KG1 (cell line): ENCODE results near the gene PDE1C.

Experiments
- DNase-seq: peaks from one replicate; lab custom pipeline; 2025; lab: John Stamatoyannopoulos, UW

PDE1C gene

DNA sequence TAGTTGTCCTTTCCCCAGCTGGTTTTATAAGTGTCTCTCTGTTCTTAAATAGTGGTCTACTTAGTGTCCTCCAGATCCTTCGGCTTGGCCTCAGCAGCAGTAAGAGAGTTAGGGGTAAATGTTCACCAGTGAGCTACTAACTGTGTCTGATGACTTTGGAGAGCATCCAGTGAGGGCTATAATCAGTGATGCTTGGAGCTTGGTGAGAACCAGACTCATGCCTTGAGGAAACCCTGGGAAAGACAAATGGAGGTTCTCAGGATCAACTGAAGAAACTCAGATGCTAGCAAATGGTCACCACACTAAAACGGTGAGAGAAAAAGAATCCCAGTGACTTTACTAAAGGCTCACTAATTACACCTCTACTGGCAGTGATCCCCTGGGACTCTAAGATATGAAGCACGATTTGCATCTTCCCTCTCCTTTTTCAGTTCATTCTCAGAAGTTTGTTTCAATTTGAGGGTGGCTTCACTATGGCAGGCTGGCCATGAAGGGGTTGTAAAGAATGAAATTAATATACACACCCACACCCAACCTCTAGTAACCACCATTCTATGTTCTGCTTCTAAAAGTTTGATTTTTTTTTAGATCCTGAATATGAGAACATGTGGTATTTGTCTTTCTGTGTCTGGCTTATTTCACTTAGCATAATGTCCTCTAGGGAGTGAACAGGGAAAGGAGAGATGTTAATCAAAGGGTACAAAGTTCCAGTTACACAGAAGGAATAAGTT lies 177.9 kb downstream of the PDE1C start:
- no peak for DNase-seq

DNA sequence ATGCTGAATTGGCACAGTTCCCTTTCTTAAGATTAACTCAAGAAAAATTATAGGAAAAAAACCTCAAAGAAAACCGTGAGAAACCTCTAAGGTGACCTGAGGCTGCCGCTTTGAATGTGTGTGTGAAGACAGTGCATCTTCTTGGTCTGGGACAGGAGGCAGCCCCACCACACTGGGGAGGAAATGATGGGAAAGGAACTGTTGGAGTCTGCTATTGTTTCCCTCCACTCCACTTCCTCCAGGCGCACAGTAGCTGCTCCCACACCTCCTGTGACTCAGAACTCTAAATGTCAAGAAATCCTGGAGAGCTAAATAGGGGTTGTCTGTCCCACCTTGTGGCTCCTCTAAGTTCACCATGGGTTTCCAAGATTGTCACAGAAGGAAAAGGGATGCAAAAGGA lies 179.4 kb downstream of the PDE1C start:
- DNase-seq, result no peak

DNA sequence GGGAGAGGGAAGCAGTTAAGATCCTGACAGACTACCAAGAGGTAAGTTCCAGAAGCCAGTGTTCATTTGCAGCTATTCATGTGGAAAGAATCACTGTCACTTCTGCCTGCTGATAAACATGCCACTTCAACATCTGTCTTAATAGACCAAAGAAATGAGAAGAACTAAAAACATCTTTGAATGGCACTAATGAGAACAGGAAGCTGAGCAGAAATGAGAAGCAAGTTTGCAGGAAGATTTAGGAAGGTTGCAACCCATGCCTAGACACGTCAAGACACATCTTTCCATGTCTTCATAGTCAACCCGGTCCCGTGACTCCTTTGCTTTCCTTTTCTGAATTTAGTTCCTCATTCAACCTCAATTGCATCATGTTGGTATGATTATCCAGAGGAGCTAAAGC lies 180.0 kb downstream of the PDE1C start:
- DNase-seq, result peak; percentile 29

DNA sequence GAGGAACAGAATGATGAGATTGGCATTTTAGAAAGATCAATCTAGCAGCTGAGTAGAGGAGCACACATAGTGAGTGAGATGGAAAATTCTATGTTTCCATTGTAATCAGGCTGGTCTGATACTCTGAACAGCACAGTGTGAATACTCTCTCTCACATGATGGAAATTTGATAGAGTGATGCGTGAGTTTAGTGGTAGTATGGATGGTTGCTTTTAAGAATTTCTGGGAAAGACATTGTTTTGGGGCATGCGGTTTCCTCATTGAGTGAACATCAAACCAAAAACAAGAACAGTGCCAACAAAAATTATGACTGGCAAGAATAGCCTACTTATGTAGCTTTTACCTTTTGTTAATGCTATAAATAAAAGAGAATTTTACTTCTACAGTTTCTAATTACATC lies 183.2 kb downstream of the PDE1C start:
- no peak for DNase-seq

DNA sequence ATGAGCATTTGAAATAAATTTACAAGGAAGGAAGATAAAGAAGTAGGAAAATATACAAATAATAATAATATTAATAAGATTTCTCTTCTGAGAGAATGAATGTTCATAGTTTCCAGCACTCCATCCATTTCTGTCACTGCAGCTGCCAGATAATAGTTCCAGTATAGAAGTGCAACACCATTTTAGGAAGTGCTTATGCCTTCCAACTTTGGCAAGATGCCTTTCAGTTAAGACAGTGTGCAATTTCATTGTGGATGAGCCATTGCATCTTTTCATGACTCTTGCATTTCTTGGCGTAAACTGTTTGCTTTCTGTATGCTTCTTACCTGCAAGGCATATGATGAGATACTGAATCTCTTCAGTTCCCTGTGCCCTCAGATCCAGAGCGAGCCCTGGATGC lies 185.0 kb downstream of the PDE1C start:
- DNase-seq, result no peak

DNA sequence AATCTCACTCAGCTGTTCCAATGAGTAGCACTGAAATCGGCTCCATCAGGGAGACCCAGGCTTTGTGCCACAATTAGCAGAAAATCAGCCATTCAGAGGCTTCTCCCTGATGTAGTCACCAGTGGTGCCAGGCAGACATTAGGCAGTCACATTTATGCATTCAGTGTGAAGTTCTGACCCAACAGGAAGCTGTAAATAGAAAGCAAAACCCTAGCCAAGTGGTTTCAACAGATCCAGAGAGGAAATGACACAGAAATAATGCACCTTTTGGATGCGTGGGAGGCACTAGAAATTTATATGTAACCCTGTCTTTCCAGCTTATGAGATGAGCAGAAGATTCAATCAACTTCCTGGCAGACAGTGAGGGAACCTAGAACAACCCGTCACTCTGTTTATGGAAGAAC lies 186.4 kb downstream of the PDE1C start:
- DNase-seq, result no peak

DNA sequence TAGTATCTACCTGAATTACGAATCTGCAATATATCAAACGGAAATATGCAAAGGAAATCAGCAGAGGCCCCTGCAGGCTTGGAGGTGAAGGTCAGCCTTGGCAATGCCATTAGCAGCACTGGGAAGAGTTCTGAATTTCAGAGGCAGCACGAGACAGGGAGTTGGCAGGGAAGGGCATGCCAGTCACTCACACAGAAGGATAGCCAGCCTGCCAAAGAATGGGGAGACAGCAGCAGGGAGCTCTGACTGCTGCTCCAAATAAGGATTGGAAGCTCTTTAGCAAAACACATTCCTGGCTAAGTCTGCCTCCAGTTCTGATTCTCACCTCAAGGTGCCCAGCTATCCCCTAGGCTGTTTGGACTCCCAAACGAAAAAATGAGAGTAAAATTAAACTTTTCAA lies 188.0 kb downstream of the PDE1C start:
- DNase-seq, result no peak

DNA sequence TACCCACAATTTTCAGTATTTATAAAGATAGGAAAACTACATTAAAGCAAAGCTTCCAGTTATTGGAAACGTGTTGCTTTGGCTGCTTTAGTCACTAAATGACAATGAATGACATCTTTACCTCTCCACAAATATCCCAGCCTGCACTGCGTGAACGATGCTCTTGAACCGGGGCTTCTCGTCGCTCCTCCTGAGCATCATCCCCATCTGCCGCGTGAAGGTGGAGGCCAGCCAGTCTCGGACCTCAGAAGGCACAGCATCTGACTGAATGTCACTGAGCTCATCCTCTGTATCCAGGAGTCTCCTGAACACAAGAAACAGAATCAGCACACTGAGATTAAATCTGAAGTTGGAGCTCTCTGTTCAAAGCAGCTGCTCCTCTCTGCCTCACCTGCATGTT lies 191.3 kb downstream of the PDE1C start:
- DNase-seq, result no peak

DNA sequence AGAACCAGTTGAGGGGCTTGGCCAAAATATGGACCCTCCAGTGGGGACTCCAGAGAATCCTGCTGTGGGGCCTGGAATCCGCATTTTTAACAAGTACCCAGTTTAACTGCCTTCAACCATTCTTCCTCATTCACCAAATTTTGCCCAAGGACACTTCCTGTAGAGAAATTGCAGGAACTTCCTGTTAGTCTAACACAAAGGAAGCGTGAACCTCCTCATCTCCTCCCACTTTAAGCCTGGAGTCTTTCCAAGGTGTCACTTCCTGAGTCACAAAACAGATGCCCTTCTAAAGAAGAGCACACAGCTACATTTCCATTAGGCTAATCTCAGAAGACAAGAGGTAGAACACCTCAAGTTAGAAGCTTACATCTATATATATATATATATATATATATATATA lies 194.8 kb downstream of the PDE1C start:
- peak; percentile 12 for DNase-seq

DNA sequence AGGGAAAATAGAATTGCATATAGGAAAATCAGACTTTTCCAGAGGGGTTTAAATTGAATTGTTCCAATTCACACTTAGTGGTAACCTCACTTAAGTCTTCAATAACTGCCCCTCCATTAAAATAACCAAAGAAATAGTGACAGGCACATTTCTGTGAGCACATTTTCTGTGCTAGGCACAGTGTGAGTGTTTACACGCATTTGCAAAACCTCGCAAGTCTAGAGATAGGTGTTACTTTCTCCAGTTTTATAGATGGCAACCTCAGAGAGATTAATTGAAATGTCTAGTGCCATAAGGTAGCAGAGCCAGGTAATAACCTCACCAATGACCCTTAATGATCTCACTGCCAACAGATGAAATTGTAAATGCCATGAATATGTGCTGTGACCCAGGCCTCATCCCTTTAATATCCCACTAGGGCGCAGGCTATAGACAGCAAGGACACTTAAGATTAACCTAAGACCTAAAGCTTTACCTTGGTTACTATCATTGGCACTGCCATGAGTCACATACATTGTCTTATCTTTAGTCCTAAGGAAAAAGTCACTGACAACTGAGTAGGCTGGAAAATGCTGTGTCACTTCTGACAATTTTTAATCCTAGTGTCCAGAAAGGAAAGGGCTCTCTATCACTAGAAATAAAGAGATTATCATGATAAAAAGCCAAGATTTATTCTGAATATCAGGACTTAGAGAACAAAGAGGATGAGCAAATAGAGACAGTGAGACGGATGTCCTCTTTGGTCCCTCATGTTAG lies 195.4 kb downstream of the PDE1C start:
- DNase-seq, result no peak

DNA sequence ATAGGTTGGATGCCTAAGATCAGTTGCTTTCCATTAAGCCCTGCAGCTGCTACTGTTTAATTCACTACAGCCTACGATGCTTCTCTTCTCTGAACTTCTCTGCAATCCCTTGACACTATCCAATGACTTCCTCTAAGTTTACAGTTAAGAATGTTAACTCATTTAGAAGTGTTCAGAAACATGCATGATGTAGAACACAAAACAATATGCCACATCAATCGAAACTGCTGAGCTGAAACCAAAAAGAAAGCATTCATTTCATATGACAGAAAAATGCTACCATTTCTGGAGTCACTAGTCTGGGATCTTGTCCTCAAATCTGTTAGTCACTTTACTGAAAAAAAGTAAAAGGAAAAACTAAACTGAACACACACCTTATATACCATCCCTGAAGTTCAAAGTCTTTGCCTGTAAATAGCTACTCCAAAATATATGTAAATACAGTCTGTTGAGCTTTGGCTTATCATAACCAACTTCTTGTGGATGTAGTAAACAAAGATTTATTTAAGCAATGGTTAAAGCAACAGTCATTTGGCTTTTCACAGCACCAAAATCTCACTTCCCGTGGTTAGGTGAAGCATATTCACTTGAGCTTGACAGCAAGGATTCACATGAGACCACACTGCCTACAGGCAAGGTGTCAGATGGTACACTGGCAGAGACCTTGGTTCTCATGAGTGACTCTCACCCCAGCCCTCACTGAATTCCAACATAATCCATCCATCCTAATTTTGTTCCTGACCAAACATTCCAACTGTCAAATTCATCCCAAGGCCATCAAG lies 196.2 kb downstream of the PDE1C start:
- DNase-seq, result no peak

DNA sequence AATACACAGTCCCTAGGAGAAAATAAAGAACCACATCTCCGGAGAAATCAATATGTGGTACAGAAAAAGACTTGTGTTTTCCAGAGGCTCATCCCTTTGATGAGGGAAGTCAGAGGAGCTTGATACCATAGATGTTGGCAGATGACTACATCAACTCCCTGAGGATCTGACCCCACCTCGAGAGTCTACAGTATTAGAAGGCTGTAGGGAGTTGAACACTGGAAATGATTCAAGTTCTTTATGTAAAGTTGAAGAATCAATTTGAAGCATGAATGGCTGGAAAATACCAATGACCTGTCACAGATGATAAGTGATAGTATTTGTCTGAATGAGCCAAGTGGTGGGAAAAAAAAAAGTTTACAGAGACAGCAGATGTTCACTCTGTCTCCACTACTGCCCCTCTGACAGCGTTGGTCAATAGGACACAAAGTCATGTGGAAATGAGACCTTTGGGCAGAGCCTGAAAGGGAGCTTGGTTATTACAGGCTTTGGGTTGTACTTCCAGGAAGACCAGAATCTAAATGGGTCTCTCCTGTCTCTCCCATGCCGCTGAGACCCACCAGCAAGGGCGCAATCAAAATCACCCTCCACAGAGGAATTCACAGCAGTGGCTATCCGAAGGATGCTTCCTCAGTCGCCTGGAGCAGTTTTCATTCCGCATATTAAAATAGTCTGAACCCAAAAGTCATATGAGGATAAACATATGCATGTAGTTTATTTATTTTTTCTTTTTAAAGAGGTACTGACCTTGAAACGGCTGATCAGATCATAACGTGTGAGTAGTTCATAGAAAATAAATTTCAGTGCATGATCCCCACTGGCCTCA lies 197.4 kb downstream of the PDE1C start:
- no peak for DNase-seq

DNA sequence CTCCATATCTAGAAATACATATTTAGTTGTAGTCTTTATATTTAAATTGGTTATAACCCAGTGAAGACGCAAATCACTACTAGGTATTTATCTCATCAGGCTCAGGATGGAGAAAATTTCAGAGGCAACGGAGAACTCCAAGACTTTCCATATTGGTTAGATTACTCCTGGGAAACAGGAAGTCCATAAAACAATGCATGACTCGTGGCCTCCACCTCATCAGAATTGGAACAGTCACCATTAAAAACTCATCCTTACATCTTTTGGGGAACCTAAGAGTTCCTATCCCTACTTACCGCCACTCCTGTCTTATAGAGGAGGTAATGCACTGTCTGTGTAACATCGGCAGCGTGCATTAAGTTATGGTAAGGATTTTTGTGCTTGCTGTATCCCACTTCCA lies 205.6 kb downstream of the PDE1C start:
- no peak for DNase-seq

DNA sequence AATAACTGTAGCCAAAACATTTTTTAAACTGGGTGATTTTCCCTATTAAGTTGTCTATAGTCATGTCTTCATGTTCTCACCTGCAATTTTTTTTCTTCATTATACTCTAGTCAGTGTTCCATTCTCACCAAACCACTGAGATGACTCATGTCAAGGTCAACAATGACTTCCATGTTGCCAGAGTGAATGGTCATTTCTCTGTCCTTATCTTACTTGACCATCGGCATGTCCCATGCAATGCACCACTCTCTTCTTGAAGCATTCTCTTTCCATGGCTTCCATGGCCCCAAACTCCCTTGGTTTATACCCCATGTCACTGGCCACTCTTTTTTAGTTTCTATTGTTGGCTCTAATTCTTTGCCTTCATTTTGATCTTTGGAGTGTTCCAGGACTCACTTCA lies 209.3 kb downstream of the PDE1C start:
- no peak for DNase-seq

DNA sequence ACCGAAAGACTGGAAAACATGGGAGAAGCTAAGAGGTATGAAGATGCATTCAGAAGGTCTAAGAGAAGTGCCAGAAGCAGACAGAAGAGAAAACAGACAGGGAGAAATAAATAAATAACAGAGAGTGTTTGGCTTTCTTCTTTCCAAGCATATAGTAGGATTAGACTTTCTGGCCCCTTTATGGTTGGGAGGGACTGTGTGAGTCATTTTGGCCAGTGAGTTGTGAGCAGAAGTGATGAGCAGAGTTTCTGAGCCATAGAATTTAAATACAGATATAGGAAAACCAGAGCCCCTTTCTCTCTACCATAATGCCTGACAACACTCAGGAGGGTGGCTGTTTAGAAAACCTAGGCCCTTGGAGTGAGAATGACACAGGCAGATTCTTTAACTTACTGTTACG lies 212.2 kb downstream of the PDE1C start:
- no peak for DNase-seq

DNA sequence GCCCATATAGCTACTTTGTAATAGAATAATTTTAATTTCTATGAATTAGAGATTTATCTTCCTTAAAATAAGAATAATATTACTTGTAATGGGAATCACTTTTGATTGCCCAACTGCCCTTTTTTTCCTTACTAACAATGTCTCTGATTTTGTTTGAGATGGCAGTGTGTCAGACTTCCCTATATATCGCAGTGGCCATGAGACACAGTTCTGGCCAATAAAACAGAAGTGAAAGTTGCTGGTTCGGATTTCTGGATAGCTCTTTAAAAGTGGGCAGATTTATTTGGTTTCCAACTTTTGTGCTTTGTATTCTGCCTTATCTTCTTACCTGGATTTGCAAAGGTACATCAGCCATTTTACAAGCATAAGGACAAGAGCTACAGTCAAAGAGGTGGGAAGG lies 213.0 kb downstream of the PDE1C start:
- no peak for DNase-seq

DNA sequence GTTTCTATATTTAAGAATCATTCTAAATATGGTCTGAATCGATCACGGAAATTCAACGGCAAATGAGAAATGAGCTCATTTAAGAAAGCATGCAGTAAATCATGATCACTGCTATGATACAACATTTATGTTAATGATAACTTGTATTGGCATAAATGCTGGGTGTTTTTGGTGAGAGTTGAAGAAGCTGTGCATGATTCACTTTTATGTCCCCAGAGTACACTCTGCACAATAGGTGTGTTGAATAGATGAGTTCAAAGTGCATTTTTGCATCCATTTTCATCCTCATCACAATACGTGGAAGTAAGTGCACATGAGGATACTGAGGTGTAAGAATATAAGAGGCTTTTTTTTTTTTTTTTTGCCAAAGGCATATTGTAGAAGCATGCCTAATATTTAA lies 213.9 kb downstream of the PDE1C start:
- DNase-seq, result no peak

DNA sequence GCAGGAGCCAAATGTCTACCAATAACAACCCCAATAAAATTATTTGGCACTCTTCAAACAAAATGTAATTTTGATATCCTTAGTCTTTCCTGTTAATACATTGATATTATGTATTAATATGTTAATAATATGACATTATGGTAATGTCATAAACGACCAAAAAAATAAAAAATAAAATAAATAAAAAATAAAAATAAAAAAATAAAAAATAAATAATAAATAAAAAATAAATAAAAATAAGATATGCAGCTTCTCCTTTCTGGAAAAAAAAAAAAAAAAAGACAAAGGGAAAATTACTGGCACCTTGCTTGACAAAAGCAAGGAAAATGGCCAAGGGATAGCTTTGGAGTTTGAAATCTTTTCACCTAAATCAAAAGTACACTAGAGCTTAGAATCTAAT lies 214.7 kb downstream of the PDE1C start:
- no peak for DNase-seq

DNA sequence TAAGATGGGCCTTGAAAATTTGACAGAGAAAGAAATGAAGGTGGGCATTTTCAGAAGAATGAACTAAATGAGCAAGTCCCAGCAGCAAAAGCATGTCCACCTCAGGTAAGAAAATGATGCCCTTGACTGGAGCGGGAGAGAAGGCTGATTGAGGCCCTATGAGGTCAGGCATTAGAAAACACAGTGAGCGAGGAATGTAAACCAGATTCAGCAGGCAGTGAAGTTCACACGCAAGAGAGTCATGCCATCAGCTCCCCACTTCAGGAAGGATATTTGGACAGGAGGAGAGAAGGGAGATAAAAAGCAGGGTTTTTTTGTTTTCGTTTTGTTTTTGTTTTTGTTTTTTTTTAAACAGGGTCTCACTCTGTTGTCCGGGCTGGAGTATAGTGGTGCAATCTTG lies 216.8 kb downstream of the PDE1C start:
- no peak for DNase-seq

DNA sequence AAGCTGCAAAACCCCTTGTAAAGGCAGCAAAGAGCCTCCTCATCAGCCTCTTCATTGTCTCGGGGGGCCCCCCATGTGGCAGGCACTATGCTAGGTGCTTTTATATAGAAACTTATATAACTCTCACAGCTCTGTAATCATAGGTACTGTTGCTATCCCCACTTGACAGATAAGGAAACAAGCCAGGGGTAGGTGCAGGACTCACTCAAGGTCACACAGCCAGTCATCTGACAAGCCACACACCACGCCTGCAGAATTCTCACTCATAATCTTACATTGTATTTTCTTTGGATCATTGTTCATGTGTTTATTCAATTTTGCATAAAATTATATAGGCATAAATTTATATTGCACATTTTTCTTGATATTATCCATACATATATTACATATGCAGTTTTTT lies 217.7 kb downstream of the PDE1C start:
- no peak for DNase-seq

DNA sequence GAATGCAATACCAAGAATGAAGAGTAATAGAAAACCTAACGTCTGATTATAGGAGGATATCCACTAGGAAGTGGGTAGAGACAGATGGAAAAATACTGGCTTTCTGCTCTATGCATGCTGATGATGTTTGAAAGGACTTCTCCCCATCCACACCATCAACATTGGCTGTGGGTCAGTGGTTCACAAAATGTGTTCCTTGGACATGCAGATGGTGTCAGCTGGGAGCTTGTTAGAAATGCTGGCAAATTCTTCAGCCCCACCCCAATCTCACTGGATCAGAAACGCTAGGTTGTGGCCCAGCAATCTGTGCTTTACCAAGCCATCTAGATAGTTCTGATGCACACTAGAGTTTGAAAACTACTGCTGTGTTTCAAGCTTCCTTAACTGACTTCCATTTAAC lies 219.1 kb downstream of the PDE1C start:
- DNase-seq, result no peak

DNA sequence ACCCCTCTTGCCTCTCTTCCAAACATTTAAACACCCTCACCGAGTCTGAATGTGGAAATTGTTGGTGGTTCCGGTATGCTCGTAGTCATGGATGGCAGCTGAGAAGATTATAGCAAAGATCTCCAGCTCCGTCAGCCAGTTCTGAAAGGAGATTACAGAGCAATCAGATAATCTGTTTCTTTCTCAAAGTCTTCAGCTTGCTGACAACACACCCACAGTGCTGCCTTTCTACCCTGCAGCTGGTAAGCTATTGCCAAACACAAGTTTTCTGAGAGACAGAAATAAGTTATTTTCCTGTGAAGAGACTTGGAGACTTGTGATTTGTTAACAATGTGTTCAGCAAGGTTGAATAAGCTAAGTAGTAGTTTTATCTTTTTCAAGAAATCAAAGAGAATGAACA lies 219.6 kb downstream of the PDE1C start:
- no peak for DNase-seq
